CD8-positive, alpha-beta memory T cell (primary cell): ENCODE measurements around the gene TPMT. TPM values are rescaled to one million over a fixed set of nuclear protein-coding genes. Genes with fewer than 3 reads are reported as not detected.
"Not testable (repeated sequence)": the region's sequence is repeated elsewhere in the genome, so short reads cannot be mapped to it uniquely, and the experiment has no call there.

Source experiments
- CTCF ChIA-PET: fragments of 350-600 bp; sonication (Branson Sonifier 250); formaldehyde crosslinking; loops from one replicate; lab custom pipeline; 2021; ENCODE audit warnings: antibody characterized with exemption; lab: Charles Lee
- POLR2A ChIA-PET: fragments of 350-600 bp; sonication (Branson Sonifier 250); formaldehyde crosslinking; loops from one replicate; lab custom pipeline; 2021; ENCODE audit warnings: antibody characterized with exemption; lab: Charles Lee
- DNase-seq, 5 donors: peaks; one replicate each; pipeline versions ENCODE4 v3.0.0 to v3.0.0-alpha.2; 2020 to 2022; ENCODE audit warnings: mixed read lengths in 1 of 5
- H3K27ac ChIP-seq: one replicate; pipeline ENCODE4 v1.7.0; 2013; ENCODE audit warnings: low read depth, mild to moderate bottlenecking, low read length, moderate library complexity
- H3K27me3 ChIP-seq: 2 replicates; pipeline ENCODE4 v1.7.0; 2013; ENCODE audit warnings: low read length, mild to moderate bottlenecking; ENCODE audit not compliant: insufficient read depth, poor library complexity, severe bottlenecking
- H3K36me3 ChIP-seq: 2 replicates; pipeline ENCODE4 v1.7.0; 2013; ENCODE audit warnings: mild to moderate bottlenecking, low read length, moderate library complexity; ENCODE audit not compliant: insufficient read depth
- H3K4me1 ChIP-seq: 2 replicates; pipeline ENCODE4 v1.7.0; 2013; ENCODE audit warnings: mild to moderate bottlenecking, low read length, moderate library complexity; ENCODE audit not compliant: insufficient read depth
- H3K4me3 ChIP-seq: 2 replicates; pipeline ENCODE4 v1.7.0; 2013; ENCODE audit warnings: mild to moderate bottlenecking, low read length
- H3K9me3 ChIP-seq: 2 replicates; pipeline ENCODE4 v1.7.0; 2013; ENCODE audit warnings: mild to moderate bottlenecking, low read length
- H3K27ac Mint-ChIP-seq, 8 donors: one replicate each; pipeline ENCODE4 v1.8.0; 2020 to 2021; ENCODE audit warnings: mixed read lengths in 8 of 8, mild to moderate bottlenecking in 6 of 8, inconsistent platforms in 3 of 8, moderate library complexity in 3 of 8
- H3K27me3 Mint-ChIP-seq, 2 donors: one replicate each; pipeline ENCODE4 v1.8.0; 2020 to 2021; ENCODE audit warnings: mixed read lengths in 2 of 2, mild to moderate bottlenecking in 1 of 2, moderate library complexity in 1 of 2
- H3K36me3 Mint-ChIP-seq, 3 donors: one replicate each; pipeline ENCODE4 v1.8.0; 2020 to 2021; ENCODE audit warnings: mixed read lengths in 3 of 3, inconsistent platforms in 1 of 3, mild to moderate bottlenecking in 1 of 3
- H3K4me1 Mint-ChIP-seq, 3 donors: one replicate each; pipeline ENCODE4 v1.8.0; 2020 to 2021; ENCODE audit warnings: mixed read lengths in 3 of 3, inconsistent platforms in 1 of 3, mild to moderate bottlenecking in 1 of 3
- H3K4me3 Mint-ChIP-seq, 7 donors: one replicate each; pipeline ENCODE4 v1.8.0; 2020 to 2021; ENCODE audit warnings: mixed read lengths in 7 of 7, mild to moderate bottlenecking in 6 of 7, moderate library complexity in 4 of 7, inconsistent platforms in 2 of 7
- H3K9me3 Mint-ChIP-seq, 5 donors: one replicate each; pipeline ENCODE4 v1.8.0; 2020 to 2022; ENCODE audit warnings: mixed read lengths in 5 of 5, mild to moderate bottlenecking in 3 of 5, moderate library complexity in 2 of 5, inconsistent platforms in 1 of 5
- polyA plus RNA-seq: library from polyadenylated mRNA; unstranded; fragments of 300-500 nt; fragmentation: Illumina TruSeq; gene quantifications from one replicate; pipeline ENCODE4 v1.2.3, GENCODE V29; 2021
- total RNA-seq, 2 experiments: library from RNA; stranded (reverse); gene quantifications; one replicate each; pipeline ENCODE4 v1.2.3, GENCODE V29; 2021

Gene TPMT
- total and polyA plus RNA-seq, 3 experiments from 2014 or later, result 9.1 to 14.9 (median 9.7) TPM

GRCh38 chr6:18183766-18184165 is 28.9 kb upstream of the TPMT start:
- CTCF ChIA-PET, result no interaction called here
- no peak overlapping the region for H3K4me3 ChIP-seq
- Mint-ChIP-seq H3K27ac (no peak overlapping the region), H3K36me3 (peaks cover 19 to 67% (median 25%) of the 10 kb centered on the region in 3 donors), H3K9me3 (no peaks in the 10 kb centered on the region), H3K4me3 (no peak overlapping the region), H3K27me3 (peaks cover 0 to 2% of the 10 kb centered on the region in 2 donors), H3K4me1 (peaks cover under 1 to 8% (median 5%) of the 10 kb centered on the region in 3 donors)
- H3K27me3 ChIP-seq, result no peaks in the 10 kb centered on the region
- H3K27ac ChIP-seq, result no peak overlapping the region
- no peaks in the 10 kb centered on the region for H3K9me3 ChIP-seq
- H3K36me3 ChIP-seq, result no peaks in the 10 kb centered on the region
- POLR2A ChIA-PET, result no interaction called here
- DNase-seq, result no peak
- H3K4me1 ChIP-seq, result no peaks in the 10 kb centered on the region

- Mint-ChIP-seq H3K4me1 (peaks cover 4 to 11% (median 10%) of the 10 kb centered on the region in 3 donors), H3K27me3 (peaks cover 0 to 2% of the 10 kb centered on the region in 2 donors), H3K36me3 (peaks cover 21 to 66% (median 22%) of the 10 kb centered on the region in 3 donors), H3K4me3 (no peak overlapping the region), H3K27ac (no peak overlapping the region), H3K9me3 (no peaks in the 10 kb centered on the region)
- Histone ChIP-seq H3K9me3 (no peaks in the 10 kb centered on the region), H3K27me3 (no peaks in the 10 kb centered on the region), H3K36me3 (no peaks in the 10 kb centered on the region), H3K27ac (no peak overlapping the region), H3K4me3 (no peak overlapping the region), H3K4me1 (no peaks in the 10 kb centered on the region)
- DNase-seq, result no peak
- ChIA-PET POLR2A (no interaction called here), CTCF (no interaction called here)
Measured at GRCh38 chr6:18182568-18182967, 27.7 kb upstream of the TPMT start.

GRCh38 chr6:18179770-18180356 is 25.0 kb upstream of the TPMT start:
- Mint-ChIP-seq H3K4me3 (no peak overlapping the region), H3K4me1 (peaks cover 7 to 27% (median 26%) of the 10 kb centered on the region in 3 donors), H3K27ac (peak overlapping the region in 1 of 8 donors; percentile 53), H3K36me3 (peaks cover 31 to 65% (median 31%) of the 10 kb centered on the region in 3 donors), H3K9me3 (no peaks in the 10 kb centered on the region), H3K27me3 (peaks cover 0 to 2% of the 10 kb centered on the region in 2 donors)
- Histone ChIP-seq H3K27me3 (no peaks in the 10 kb centered on the region), H3K36me3 (no peaks in the 10 kb centered on the region), H3K4me1 (no peaks in the 10 kb centered on the region), H3K9me3 (no peaks in the 10 kb centered on the region), H3K4me3 (no peak overlapping the region), H3K27ac (no peak overlapping the region)
- ChIA-PET CTCF (no interaction called here), POLR2A (no interaction called here)
- no peak for DNase-seq

- no peak overlapping the region for H3K27ac ChIP-seq
- no peak for DNase-seq
- Mint-ChIP-seq H3K4me3 (no peak overlapping the region), H3K27me3 (peaks cover 0 to 2% of the 10 kb centered on the region in 2 donors), H3K27ac (peak overlapping the region in 1 of 8 donors; percentile 53), H3K4me1 (peaks cover 7 to 27% (median 26%) of the 10 kb centered on the region in 3 donors), H3K9me3 (no peaks in the 10 kb centered on the region), H3K36me3 (peaks cover 33 to 70% (median 36%) of the 10 kb centered on the region in 3 donors)
- H3K9me3 ChIP-seq, result no peaks in the 10 kb centered on the region
- no peaks in the 10 kb centered on the region for H3K27me3 ChIP-seq
- no peaks in the 10 kb centered on the region for H3K36me3 ChIP-seq
- no peaks in the 10 kb centered on the region for H3K4me1 ChIP-seq
- ChIA-PET POLR2A (no interaction called here), CTCF (no interaction called here)
- H3K4me3 ChIP-seq, result no peak overlapping the region
Measured at GRCh38 chr6:18178960-18179615, 24.2 kb upstream of the TPMT start.

- ChIA-PET POLR2A (no interaction called here), CTCF (no interaction called here)
- DNase-seq, result no peak
- Histone ChIP-seq H3K27ac (no peak overlapping the region), H3K4me1 (no peaks in the 10 kb centered on the region), H3K27me3 (no peaks in the 10 kb centered on the region), H3K9me3 (no peaks in the 10 kb centered on the region), H3K36me3 (no peaks in the 10 kb centered on the region), H3K4me3 (no peak overlapping the region)
- Mint-ChIP-seq H3K4me1 (peaks cover 7 to 27% (median 26%) of the 10 kb centered on the region in 3 donors), H3K27me3 (no peaks in the 10 kb centered on the region), H3K9me3 (no peaks in the 10 kb centered on the region), H3K4me3 (no peak overlapping the region), H3K27ac (no peak overlapping the region), H3K36me3 (peaks cover 33 to 67% (median 39%) of the 10 kb centered on the region in 3 donors)
Measured at GRCh38 chr6:18177286-18177965, 22.5 kb upstream of the TPMT start.

GRCh38 chr6:18176198-18176597 is 21.3 kb upstream of the TPMT start:
- H3K4me3 Mint-ChIP-seq, result not testable (repeated sequence)
- peaks cover 32 to 69% (median 33%) of the 10 kb centered on the region in 3 donors for H3K36me3 Mint-ChIP-seq

GRCh38 chr6:18171871-18172270 is 17.0 kb upstream of the TPMT start:
- Mint-ChIP-seq H3K36me3 (peaks cover 31 to 70% (median 36%) of the 10 kb centered on the region in 3 donors), H3K27me3 (no peaks in the 10 kb centered on the region), H3K9me3 (peaks cover 0 to 6% (median 4%) of the 10 kb centered on the region in 5 donors), H3K4me1 (peaks cover 2 to 12% (median 10%) of the 10 kb centered on the region in 3 donors), H3K4me3 (no peak overlapping the region), H3K27ac (peak overlapping the region in 1 of 8 donors; percentile 6)
- H3K36me3 ChIP-seq, result no peaks in the 10 kb centered on the region
- no peak overlapping the region for H3K4me3 ChIP-seq
- H3K27me3 ChIP-seq, result no peaks in the 10 kb centered on the region
- H3K27ac ChIP-seq, result no peak overlapping the region
- H3K4me1 ChIP-seq, result no peaks in the 10 kb centered on the region
- H3K9me3 ChIP-seq, result no peaks in the 10 kb centered on the region
- no peak for DNase-seq
- POLR2A ChIA-PET, result no interaction called here
- CTCF ChIA-PET, result no interaction called here

More at GRCh38 chr6:18176198-18176597, 21.3 kb upstream of the TPMT start:
- H3K27me3 Mint-ChIP-seq, CTCF ChIA-PET, POLR2A ChIA-PET, H3K9me3 Mint-ChIP-seq, H3K9me3 ChIP-seq, H3K4me3 ChIP-seq, DNase-seq, H3K36me3 ChIP-seq, H3K27ac ChIP-seq, H3K4me1 ChIP-seq, H3K27me3 ChIP-seq: not testable (repeated sequence)
- H3K4me1 Mint-ChIP-seq, result peaks cover 7 to 27% (median 26%) of the 10 kb centered on the region in 3 donors
- peak overlapping the region in 1 of 8 donors; percentile 80 for H3K27ac Mint-ChIP-seq

- H3K9me3 ChIP-seq, result no peaks in the 10 kb centered on the region
- Mint-ChIP-seq H3K27ac (no peak overlapping the region), H3K9me3 (peaks cover 0 to 6% (median 4%) of the 10 kb centered on the region in 5 donors), H3K4me3 (no peak overlapping the region), H3K4me1 (no peaks in the 10 kb centered on the region), H3K36me3 (peaks cover 14 to 62% (median 18%) of the 10 kb centered on the region in 3 donors), H3K27me3 (no peaks in the 10 kb centered on the region)
- POLR2A ChIA-PET, result no interaction called here
- no peak for DNase-seq
- no peaks in the 10 kb centered on the region for H3K36me3 ChIP-seq
- H3K4me1 ChIP-seq, result no peaks in the 10 kb centered on the region
- H3K27me3 ChIP-seq, result no peaks in the 10 kb centered on the region
- H3K4me3 ChIP-seq, result no peak overlapping the region
- CTCF ChIA-PET, result no interaction called here
- no peak overlapping the region for H3K27ac ChIP-seq
Measured at GRCh38 chr6:18168264-18168663, 13.4 kb upstream of the TPMT start.
